Hematopoietic multipotent progenitor cell treated with erythropoietin and hydrocortisone succinate and interleukin-3 and kit ligand, for 15 days (in vitro differentiated cells): ENCODE data around the gene RRP15.

ENCODE experiments used
- DNase-seq: peaks from one replicate; pipeline ENCODE4 v3.0.0-alpha.2; 2015; ENCODE audit warnings: low spot score

Gene RRP15

GRCh38 chr1:218341325-218341724, 56.2 kb downstream of the RRP15 start:
- no peak for DNase-seq

- no peak for DNase-seq
Observed at GRCh38 chr1:218342091-218342490, 57.0 kb downstream of the RRP15 start.

GRCh38 chr1:218344814-218345672, 60.0 kb downstream of the RRP15 start, which contains the start of gene TGFB2:
Gene TGFB2 (plus strand): TSS chr1:218345336. CDS start chr1:218346702, 1,366 bp downstream.
- no peak for DNase-seq

GRCh38 chr1:218345673-218346390, 60.7 kb downstream of the RRP15 start:
- no peak for DNase-seq

- no peak for DNase-seq
Observed at GRCh38 chr1:218346391-218347204, 61.5 kb downstream of the RRP15 start.

GRCh38 chr1:218347336-218347722, 62.2 kb downstream of the RRP15 start:
- DNase-seq, result no peak

- DNase-seq, result no peak
Observed at GRCh38 chr1:218347723-218348627, 62.9 kb downstream of the RRP15 start.

- no peak for DNase-seq
Observed at GRCh38 chr1:218348628-218349071, 63.6 kb downstream of the RRP15 start.

GRCh38 chr1:218349348-218350034, 64.4 kb downstream of the RRP15 start:
- no peak for DNase-seq

- DNase-seq, result no peak
Observed at GRCh38 chr1:218350035-218350525, 65.0 kb downstream of the RRP15 start.

- DNase-seq, result no peak
Observed at GRCh38 chr1:218350801-218351266, 65.7 kb downstream of the RRP15 start.

GRCh38 chr1:218351391-218352074, 66.4 kb downstream of the RRP15 start:
- DNase-seq, result no peak

GRCh38 chr1:218352075-218352438, 67.0 kb downstream of the RRP15 start:
- DNase-seq, result no peak

GRCh38 chr1:218353656-218354055, 68.6 kb downstream of the RRP15 start:
- DNase-seq, result no peak

GRCh38 chr1:218355278-218355677, 70.2 kb downstream of the RRP15 start:
- DNase-seq, result no peak

GRCh38 chr1:218357211-218357892, 72.3 kb downstream of the RRP15 start:
- no peak for DNase-seq

GRCh38 chr1:218357893-218358232, 72.8 kb downstream of the RRP15 start:
- no peak for DNase-seq

GRCh38 chr1:218361298-218362065, 76.4 kb downstream of the RRP15 start:
- DNase-seq, result no peak
